Gastroesophageal sphincter (tissue), 3 donors: ENCODE results near the gene MAFG.

Source experiments
- EP300 ChIP-seq: sonication (generic); formaldehyde crosslinking; IDR thresholded peaks from one replicate; pipeline ENCODE4 v1.6.1; 2017; ENCODE audit warnings: antibody characterized with exemption, mild to moderate bottlenecking
- POLR2A ChIP-seq, 2 donors: fragments of 450-650 bp; IDR thresholded peaks; one replicate each; pipeline ENCODE4 v1.6.1; 2017; ENCODE audit warnings: antibody characterized with exemption in 2 of 2, mild to moderate bottlenecking in 2 of 2, moderate library complexity in 1 of 2
- POLR2AphosphoS5 ChIP-seq: sonication (generic); formaldehyde crosslinking; IDR thresholded peaks from one replicate; pipeline ENCODE4 v1.6.1; 2017; ENCODE audit warnings: antibody characterized with exemption
- TF ChIP-seq, protein P1 (sequence below), 4 experiments: fragments of 200-600 bp in 2 of 4; fragments of 450-650 bp in 2 of 4; sonication (generic) in 1 of 4; IDR thresholded peaks; one replicate each; pipeline ENCODE4 v1.5.1; 2017 to 2019; ENCODE audit warnings: antibody characterized with exemption in 4 of 4, mild to moderate bottlenecking in 2 of 4, moderate library complexity in 2 of 4

DNA sequence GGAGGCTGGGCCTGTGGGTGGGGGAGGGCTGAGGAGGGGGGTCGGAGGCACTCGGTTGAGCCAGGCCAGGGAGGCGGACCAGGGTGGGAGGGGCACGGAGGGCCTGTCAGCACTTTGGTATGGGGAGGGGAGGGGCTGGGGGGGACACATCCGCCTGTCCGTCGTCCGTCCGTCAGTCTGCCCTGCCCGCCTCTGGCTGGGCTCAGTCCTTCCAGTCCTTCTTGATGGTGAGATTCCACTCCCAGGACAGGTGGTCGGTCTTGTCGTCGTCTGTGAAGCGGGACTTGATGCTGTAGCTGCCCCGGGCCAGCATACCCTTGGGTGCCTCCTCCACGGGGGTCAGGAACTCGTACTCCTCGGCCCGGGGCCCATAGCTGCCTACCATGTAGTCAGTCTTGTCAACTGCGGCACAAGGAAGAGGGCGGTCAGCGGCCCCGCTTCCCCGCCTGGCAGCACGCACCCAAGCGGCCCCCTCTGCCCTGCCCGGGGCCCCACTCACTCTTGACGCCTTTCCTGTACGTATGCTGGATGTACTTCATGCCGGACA, 58.8 kb downstream of the MAFG start:
- TF ChIP-seq, protein P1, sequence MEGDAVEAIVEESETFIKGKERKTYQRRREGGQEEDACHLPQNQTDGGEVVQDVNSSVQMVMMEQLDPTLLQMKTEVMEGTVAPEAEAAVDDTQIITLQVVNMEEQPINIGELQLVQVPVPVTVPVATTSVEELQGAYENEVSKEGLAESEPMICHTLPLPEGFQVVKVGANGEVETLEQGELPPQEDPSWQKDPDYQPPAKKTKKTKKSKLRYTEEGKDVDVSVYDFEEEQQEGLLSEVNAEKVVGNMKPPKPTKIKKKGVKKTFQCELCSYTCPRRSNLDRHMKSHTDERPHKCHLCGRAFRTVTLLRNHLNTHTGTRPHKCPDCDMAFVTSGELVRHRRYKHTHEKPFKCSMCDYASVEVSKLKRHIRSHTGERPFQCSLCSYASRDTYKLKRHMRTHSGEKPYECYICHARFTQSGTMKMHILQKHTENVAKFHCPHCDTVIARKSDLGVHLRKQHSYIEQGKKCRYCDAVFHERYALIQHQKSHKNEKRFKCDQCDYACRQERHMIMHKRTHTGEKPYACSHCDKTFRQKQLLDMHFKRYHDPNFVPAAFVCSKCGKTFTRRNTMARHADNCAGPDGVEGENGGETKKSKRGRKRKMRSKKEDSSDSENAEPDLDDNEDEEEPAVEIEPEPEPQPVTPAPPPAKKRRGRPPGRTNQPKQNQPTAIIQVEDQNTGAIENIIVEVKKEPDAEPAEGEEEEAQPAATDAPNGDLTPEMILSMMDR (IDR thresholded peaks at IDR 0.05) = no peak
- TF ChIP-seq EP300 (no peak), POLR2A (IDR thresholded peaks at IDR 0.05) (no peak), POLR2AphosphoS5 (no peak)
